PC-3 (cell line): ENCODE data around the gene PRMT1.

Experiments used
- CTCF ChIP-seq: fragments of 300-600 bp; sonication (generic); conservative IDR thresholded peaks from 2 replicates; pipeline ENCODE4 v1.5.1; 2017; ENCODE audit warnings: antibody characterized with exemption, low read depth, mild to moderate bottlenecking, low read length
- EZH2 ChIP-seq: fragments of 300-600 bp; sonication (generic); IDR thresholded peaks from one replicate; pipeline ENCODE4 v1.6.1; 2017; ENCODE audit warnings: antibody characterized with exemption, mild to moderate bottlenecking, low read length; ENCODE audit not compliant: unreplicated experiment
- EZH2phosphoT487 ChIP-seq: fragments of 300-600 bp; sonication (generic); IDR thresholded peaks from 2 replicates; pipeline ENCODE4 v1.6.1; 2018; ENCODE audit warnings: mild to moderate bottlenecking, antibody characterized with exemption, low read length, borderline replicate concordance

- no peak for TF ChIP-seq EZH2phosphoT487
- no peak for TF ChIP-seq CTCF
- TF ChIP-seq EZH2, result no peak
Observed at GRCh38 chr19:49691243-49692146, 14.4 kb downstream of the PRMT1 start.
